Measurements from ENCODE around the gene DNAJC7.

DNAJC7 gene, protein sequence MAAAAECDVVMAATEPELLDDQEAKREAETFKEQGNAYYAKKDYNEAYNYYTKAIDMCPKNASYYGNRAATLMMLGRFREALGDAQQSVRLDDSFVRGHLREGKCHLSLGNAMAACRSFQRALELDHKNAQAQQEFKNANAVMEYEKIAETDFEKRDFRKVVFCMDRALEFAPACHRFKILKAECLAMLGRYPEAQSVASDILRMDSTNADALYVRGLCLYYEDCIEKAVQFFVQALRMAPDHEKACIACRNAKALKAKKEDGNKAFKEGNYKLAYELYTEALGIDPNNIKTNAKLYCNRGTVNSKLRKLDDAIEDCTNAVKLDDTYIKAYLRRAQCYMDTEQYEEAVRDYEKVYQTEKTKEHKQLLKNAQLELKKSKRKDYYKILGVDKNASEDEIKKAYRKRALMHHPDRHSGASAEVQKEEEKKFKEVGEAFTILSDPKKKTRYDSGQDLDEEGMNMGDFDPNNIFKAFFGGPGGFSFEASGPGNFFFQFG

DNA sequence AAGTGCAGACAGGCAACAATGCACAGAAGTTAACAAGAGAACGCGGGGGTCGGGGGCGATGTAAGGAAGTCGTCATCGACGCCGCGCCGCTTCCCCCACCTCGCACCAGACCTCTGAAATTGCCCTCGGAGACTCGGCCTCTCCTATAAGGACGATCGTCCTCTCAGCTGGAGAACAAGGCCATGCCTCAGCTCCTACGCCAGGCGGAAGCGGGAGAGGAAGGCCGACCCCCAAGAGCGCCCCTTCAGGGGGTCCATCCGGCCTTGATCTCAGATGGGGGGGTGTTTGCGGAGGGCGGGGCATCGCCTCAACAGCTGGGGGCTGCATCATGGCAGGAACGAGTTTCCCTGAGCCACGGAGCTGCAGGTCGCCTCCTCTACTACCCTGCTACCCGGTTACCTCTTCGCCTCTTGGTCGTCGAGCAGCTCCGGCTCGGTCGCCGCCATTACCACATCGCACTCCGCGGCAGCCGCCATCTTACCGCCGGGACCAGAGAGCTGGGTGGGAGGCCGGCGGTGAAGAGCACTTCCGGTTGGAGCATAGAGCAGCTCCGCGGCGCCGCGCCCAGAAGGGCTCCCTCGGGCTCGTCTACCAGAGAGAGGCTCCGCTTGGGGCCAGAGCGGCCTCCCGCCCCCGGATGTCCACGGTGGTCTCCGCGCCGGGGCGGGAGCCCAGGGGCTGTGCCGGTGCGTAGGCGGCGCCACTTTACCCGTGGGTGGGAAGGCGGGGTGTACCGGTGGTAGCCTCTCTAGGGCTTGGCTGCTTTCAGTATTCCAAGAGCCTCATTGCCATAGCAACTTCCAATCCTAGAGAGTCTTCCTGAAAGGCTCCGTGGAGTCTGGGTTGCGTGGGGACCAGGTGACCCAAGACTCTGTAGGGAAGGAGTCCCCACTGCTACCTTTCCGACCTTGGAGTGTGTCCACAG, at the start of gene DNAJC7:
Gene DNAJC7, minus strand, starts transcription at position 499 of the 925 bp plus-strand sequence. Its CDS starts 23 bp downstream, at position 476.
- peak; percentile 87 for DNase-seq

DNA sequence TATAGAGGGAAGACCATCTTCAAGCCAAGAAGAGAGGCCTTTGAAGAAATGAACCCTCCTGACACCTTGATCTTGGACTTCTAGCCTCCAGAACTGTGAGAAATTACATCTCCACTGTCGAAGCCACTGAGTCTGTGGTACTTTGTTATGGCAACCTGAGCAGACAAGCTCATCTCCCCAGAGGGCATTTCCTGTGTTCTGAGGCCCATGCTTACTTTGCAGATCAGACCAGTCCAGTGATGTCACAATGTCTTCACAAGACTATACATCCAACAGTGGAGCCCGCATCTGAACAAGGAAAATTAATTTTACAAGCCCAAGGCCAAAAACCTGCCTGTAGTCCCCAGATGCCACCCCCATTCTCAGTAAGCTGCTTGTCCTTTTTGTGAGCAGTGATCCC, 48.0 kb upstream of the DNAJC7 start:
- no peak for DNase-seq

DNA sequence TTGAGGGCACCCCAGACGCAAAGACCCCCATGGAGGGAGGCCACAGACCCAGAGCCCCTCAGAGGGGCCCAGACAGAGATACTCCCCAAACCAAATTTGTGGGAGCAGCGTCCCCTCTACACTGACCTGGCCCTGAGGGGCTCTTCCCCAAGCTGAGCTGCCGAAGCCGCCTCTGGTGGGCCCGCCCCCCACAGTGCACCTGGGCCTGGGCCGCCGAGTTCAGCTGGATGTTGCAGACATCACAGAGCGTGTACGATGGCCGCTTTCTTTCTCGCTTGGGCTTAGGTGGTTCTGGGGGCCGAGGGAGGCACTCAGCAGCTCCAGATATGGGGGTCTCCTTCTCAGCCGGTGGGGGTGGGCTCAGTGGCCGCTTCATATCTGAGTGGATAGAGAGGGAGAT, 45.4 kb upstream of the DNAJC7 start:
- no peak for DNase-seq

DNA sequence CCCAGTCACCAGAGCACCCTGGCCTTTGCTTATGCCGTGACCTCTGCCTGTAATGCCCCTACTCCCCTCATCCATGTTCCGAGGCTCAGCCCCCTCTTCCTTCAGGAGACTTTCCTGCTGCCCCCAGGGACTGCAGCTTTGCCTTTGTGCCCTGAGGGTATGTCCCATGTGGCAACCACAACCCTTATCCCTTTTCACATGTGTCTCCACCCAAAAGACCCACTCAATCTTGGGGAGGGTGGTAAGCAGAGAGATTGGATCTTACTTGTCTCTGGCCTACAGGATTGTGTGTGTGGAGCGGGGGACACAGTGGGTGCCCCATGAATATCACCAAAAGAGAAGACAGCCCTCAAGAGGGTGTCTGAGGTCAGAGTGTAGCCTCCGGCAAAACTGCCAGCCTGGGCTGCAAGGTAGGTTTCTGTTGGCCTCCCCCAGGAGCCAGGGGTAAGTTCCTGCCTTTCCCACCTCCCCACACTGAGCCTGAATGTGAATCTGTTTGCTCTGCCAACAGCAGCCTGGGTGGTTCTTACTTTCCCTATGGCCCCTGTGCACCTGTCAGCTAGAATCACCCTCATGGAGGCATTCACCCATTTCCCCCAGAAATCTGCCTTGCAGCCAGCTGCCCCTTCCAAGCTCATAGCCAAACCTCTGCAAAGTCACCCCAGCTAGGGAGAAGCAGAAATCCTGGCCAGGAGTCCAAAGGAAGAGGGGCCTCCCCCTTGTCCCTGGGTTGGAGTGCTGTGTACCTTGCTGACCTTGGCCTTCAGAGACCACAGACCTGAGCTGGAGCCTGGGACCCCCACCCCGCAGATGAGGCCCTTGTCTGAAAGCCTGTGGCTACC, 44.6 kb upstream of the DNAJC7 start:
- no peak for DNase-seq

DNA sequence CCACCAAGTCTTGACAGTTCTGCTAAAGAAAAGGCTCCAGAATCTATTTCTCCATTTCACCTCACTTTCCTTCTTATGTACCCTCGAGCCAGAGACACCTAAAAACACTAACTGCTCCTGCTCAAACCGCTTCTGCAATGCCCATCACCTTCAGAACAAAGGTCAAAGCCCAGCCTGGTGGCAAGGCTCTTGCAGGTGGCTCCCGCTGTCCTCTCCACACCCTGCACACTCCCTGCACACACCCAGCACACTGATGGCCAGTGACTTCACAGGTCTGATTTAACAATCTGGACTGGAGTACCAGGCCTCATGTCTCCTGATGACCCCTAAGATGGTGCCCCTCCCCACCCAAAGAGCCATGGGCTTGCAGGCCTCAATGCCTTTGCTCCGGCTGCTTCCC, 43.0 kb upstream of the DNAJC7 start:
- DNase-seq, result no peak

DNA sequence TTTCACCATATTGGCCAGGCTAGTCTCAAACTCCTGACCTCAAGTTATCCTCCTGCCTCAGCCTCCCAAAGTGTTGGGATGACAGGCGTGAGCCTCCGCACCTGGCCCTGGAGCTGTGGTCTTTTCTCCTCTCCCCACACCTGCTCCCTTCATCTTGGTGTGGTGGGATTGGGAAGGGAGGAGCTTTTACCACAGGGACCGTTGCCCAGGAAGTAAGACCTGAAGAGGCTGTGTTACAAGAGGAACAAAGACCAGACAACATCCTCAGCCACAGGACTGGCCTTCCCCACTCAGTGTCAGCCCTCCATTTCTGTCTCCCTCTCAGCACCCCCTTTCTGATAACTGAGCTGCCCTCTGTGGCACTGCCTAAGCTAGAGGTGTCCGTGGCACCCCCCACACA, 42.6 kb upstream of the DNAJC7 start:
- no peak for DNase-seq

DNA sequence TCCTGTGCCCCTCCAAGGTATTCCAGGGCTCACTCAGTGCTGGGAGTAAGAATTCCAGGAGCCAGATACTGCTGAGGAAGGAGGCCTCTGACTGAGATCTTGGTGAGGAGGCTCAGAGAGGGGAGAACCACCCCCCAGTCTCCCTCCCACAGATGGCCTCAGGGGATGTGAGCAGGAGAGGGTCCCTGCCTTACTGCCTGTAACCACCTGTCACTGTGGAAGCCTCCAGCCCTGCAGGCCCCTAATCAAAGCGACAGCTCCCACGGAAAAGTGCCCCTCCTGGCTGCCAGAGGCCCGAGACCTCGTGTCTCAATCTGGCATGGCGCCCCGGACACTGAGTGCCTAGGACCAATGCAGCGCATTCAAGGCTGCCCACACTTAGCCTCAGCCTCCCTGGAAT, 40.8 kb upstream of the DNAJC7 start:
- DNase-seq, result no peak

DNA sequence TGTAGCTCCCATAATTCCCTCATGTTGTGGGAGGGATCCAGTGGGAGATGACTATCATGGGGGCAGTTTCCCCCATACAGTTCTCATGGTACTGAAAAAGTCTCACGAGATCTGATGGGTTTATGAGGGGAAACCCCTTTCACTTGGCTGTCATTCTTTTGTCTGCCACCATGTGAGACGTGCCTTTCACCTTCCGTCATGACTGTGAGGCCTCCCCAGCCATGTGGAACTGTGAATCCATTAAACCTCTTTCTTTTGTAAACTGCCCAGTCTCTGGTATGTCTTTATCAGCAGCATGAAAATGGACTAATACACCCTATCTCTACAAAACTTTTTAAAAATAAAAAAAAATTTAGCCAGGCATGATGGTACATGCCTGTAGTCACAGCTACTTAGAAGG, 39.4 kb upstream of the DNAJC7 start:
- no peak for DNase-seq

DNA sequence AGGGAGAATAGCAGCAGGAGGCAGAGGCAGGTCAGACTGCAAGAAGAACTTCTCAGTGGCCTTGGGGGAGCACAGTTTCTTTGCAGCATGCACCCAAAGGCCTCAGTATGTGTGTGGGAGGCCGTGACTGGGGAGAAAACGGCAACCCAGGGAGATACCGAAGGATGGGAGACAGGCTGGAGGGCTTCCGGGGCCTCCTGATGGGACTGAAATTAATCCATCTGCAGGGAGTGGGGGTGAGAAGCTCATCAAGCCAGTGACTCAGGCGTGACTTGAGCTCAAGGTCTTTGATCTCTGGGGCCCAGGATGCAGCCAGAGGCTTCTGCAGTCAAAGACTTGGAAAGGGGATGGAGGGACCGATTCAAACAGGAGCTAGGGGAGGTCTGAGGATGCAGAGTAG, 38.3 kb upstream of the DNAJC7 start:
- DNase-seq, result no peak

DNA sequence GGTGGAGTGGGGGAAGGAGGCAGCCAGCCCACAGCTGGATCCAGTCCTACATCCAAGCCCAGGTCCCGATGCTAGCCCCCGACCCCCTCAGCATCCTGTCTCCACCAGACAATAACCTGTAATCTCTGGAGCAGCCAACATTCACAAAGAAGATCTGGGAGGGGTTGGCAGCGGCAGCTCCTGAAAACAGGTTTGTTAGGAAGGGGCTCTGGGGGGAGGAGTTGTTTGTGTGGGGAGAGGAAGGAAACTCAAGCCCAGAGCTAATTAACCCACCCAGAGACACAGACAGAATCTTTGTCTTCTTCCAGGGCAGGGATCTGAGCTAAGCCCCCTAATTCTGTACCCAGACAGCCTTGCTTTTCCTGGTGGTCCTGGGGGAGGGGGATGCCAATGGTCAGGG, 37.8 kb upstream of the DNAJC7 start:
- no peak for DNase-seq

DNA sequence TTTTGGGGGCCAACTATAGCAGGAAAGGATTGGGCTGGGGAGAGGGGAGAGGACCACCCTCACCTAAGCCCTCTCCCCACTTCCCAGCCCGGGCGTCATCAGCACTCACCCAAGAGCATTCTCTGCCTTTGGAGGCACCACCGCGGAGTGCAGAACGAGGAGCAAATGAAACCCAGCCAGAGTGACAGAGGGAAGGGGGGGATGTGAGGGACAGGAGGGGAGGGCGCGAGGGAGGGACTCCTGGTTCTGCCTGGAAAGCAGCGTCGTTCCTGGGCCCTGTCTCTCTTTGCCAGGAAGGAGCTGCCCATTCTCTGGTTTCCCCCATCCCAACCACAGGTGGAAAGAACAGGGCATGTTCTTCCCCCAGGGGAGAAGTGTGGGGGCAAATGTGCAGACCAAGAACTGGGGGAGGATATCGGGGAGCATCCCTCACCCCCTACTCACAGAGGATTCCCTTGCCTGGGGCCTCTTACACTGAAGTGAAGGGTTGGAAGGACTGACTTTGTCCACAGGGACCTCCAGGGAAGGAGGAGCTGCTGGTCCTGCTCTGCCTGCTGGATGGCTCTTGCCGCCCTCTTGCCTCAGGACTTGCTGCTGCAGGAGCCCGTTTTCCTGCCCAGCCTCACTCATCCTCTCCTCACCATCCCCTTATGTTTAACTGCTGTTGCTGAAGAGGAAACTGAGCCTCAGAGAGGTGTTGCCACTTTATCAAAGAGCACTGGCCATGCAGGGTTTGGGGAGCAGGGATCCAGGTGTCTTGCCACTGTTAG, 36.7 kb upstream of the DNAJC7 start:
- no peak for DNase-seq

DNA sequence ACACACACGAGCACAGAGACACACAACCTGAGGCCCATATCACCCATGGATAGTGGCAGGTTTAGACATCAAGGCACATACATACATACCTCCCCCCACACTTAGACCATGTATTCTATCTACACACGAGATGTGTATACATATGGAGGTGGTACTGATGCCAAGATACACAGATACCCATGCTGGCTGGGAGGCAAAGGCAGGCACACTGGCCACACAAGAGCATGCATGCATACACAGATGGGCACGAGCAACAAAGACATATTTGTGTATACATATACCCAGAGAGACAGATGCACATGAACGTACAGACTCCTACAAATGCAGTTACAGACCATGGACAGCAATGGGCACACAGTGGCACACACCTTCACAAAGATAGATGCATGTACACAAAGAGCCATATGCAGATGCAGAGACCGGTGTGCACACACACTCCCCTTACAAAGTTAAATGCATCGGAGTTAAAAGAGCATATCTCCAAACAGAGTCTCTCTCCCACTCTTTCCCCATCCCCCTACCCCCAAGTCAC, 35.2 kb upstream of the DNAJC7 start:
- no peak for DNase-seq

DNA sequence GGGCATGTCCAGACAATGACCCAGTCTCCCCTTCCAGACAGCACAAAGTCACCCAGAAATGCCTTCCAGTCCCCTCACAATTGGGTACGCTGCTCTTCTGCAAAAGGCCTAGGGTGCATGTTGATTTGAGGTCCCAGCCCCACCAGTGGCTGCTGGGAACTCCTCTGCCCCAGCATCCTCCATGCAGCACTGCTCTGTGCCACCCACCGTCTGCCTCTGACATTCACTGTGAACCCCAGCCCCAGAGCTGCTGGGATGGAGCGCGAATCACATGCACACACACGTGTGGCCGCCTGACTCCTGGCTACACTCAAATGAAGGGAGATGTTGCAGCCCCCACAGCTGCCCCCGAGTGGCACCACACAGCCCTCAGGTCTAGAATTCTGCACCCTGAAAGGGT, 34.4 kb upstream of the DNAJC7 start:
- no peak for DNase-seq

DNA sequence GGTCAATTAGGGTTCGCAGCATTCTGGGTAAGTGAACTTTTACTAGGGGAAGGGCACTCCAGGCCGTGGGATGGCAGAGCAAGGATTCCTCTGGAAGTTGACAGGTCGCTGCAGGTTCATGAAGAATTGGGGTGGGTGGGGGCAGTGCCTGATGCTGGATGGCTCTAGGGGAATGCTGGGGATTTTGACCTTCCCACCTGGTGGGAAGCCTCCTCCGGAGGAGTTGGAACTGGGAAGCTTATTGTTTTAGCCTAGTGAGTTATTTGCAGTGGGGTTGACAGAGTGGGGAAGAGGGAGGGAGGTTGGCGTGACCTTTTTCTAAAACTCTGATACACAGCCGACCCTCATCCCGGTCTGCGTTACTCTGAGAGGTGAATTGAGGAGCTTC, 33.8 kb upstream of the DNAJC7 start:
- no peak for DNase-seq

DNA sequence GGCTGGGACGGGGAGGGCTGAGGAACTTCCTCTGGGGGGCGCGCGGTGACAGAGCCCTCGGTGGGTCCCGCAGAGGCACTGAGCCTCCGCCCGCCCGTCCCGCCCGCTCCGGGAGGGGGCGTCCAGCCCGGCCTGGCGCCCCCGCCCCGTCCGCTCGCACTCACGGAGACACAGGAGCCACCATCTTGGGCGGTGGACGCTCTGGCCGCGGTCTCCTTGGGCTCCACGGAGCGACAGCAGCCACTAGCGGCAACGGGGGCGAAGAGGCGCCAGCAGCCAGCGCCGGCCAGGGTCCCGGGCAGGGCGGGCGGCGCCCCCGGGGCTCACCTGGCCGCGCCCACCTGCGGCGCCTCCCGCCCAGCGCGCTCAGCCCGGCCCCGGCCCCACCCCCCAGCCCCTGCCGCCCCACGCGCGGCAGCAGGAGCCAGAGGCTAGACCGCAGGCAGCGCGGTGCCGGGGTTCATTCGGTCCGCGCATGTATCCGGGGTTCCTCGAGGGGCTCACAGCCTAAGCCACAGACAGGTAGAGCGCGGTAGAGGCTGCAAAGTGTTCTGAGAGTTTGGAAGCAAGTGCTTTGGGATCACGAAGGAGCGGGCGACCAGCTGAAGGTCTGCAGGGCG, 33.3 kb upstream of the DNAJC7 start, which contains the start of gene C17orf113:
Gene C17orf113, minus strand, starts transcription at position 209 of the 620 bp plus-strand sequence. CDS start 7,225 bp downstream, outside the sequence.
- no peak for DNase-seq

DNA sequence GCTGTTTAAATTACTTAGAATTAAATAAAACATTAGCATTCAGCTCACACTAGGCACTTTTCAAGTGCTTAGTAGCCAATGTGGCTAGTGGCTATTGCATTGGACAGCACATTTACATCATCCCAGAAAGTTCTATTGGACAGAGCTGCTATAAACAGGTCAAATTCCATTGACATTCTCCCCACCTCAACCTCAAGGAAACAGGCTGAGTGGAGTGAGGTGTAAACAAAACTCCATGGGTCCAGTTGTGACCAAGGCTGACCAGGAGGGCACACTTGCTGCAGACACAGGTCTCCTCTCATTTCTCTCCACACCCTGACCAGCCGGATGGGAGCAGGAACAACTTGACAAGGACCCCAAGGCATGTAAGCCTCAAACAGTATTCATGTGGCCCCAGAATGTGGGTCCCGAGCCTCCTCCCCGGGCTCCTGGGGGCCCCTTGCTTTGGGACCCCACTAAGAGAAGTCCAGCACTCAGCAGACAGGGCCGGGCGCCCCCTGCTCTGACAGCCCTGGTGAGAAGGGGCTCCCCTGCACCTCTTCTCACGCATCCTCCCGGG, 32.7 kb upstream of the DNAJC7 start:
- no peak for DNase-seq

DNA sequence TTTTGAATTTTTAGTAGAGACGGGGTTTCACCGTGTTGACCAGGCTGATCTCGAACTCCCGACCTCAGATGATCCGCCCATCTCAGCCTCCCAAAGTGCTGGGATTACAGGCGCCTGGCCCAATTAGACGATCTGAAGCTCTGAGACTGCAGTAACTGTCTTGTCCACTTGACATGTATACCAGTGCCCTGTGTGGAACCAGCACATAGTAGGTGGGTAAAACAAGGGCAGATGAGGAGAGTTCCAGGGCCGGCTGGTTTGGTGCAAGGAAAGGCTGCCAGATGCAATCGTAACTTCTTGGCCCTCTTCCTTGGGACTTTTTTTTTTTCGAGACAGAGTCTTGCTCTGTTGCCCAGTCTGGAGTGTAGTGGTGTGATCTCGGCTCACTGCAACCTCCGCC, 30.1 kb upstream of the DNAJC7 start:
- no peak for DNase-seq

DNA sequence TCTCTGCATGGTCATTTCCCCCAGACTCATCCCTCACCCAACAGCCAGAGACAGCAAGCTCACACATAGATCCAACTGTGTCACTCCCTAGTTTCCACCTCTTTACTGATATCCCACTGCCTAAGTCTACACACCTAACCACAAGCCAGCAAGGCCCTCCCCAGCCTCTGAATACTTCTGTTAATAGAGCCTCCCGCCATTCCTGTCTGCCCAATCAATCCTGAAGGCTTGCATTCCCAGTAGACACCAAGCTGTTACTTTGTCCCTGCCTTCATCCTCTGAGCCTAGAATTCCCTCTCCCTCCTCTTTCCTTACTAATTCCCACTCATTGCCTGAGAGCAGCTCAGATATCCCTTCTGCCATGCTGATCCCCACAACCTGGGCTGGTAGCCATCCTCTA, 28.5 kb upstream of the DNAJC7 start:
- DNase-seq, result no peak

DNA sequence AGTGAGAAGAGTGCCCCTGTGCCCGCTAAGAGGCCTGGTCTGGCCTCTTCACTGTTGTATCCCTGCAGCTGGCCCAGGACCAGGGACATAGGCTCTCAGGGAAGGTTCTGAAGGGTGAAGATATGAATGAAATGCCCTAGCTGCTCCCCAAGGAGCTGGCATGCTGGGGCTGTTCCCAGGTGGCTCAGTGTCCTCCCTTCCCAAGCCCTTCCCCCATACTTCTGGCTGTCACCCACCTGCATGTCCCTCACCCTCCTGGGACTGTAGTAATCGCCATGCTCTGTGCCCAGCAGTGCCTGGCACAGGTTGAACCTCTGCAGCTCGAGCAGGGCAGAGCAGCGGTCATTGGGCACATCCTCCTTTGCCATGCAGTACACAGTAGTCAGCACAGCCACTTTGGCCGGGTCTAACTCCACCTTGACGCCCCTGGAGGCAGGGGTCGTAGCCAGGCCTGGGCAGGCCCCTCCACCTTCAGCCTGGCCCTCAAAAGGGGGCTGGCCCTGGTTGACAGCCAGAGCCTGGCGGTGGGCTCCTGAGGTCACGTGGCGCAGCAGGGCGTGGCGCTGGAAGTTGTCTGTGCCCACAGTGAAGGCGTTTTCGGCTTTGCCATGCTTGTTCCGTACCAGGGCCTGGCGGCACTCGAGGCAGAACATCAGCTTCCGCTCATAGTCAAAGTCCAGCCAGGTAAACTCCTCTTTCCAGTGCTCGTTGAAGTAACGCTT, 25.5 kb upstream of the DNAJC7 start:
- DNase-seq, result no peak

DNA sequence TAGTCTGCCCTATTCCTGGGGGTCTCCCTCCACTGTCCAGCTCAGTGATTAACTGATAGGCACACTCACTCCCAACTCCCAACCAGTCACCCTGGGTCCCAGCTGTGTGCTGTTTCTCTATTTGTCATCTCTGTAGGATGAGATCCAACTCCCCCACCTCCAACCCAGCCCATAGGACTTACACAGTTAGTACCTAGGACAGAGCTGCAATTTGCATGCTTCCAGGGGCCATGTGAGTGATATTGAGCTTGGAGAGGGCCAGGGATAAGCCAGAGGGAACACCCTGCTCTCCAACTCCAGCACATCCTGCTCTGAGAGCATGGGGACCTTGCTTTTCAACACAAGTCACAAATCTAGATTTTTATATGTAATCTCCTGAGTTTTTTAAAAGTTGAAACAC, 24.4 kb upstream of the DNAJC7 start:
- no peak for DNase-seq
